Calu3 (cell line): Measurements from ENCODE around the gene KCTD20. TPM values are rescaled to one million over a fixed set of nuclear protein-coding genes. Genes with fewer than 3 reads are reported as not detected.

ENCODE experiments used
- BruUV-seq: library from RNA; stranded (reverse); fragments of 400-500 nt; replicated peaks from 2 replicates; lab custom pipeline; 2021; lab: Mats Ljungman, UMichigan
- CTCF ChIA-PET: fragments of 300-600 bp; sonication (Branson Sonifier 250); formaldehyde crosslinking; loops from one replicate; lab custom pipeline; 2022; ENCODE audit warnings: antibody characterized with exemption; lab: Charles Lee
- DNase-seq: peaks from one replicate; pipeline ENCODE4 v3.0.0; 2022
- H3K27ac Mint-ChIP-seq: one replicate; pipeline ENCODE4 v1.8.0; 2022; ENCODE audit warnings: mixed read lengths; ENCODE audit not compliant: unreplicated experiment
- H3K27me3 Mint-ChIP-seq: one replicate; pipeline ENCODE4 v1.8.0; 2022; ENCODE audit warnings: mixed read lengths; ENCODE audit not compliant: unreplicated experiment
- H3K36me3 Mint-ChIP-seq: one replicate; pipeline ENCODE4 v1.8.0; 2022; ENCODE audit warnings: mild to moderate bottlenecking, moderate library complexity, mixed read lengths; ENCODE audit not compliant: insufficient read depth, unreplicated experiment
- H3K4me1 Mint-ChIP-seq: one replicate; pipeline ENCODE4 v1.8.0; 2022; ENCODE audit warnings: mild to moderate bottlenecking, low read depth, mixed read lengths; ENCODE audit not compliant: unreplicated experiment
- H3K4me3 Mint-ChIP-seq: one replicate; pipeline ENCODE4 v1.8.0; 2022; ENCODE audit warnings: mild to moderate bottlenecking, low read depth, moderate library complexity, mixed read lengths; ENCODE audit not compliant: unreplicated experiment
- H3K9me3 Mint-ChIP-seq: one replicate; pipeline ENCODE4 v1.8.0; 2022; ENCODE audit warnings: low read depth, mixed read lengths; ENCODE audit not compliant: unreplicated experiment
- CTCF ChIP-seq: fragments of 200-600 bp; IDR thresholded peaks from one replicate; pipeline ENCODE4 v1.8.0; 2022; ENCODE audit warnings: antibody characterized with exemption; ENCODE audit not compliant: unreplicated experiment
- intact Hi-C: fragments of 100-400 bp; cut with micrococcal nuclease; formaldehyde crosslinking; loops from one replicate; pipeline ENCODE4 v1.10.0; 2022; ENCODE audit not compliant: unreplicated experiment
- total RNA-seq: library from RNA; stranded (reverse); gene quantifications from 2 replicates; pipeline ENCODE4 v1.2.3, GENCODE V29; 2022

The KCTD20 gene
- total RNA-seq, 1 experiment from 2014 or later = 45.1 TPM

- Mint-ChIP-seq H3K4me3 (no peak overlapping the region), H3K27me3 (no peaks in the 10 kb centered on the region), H3K9me3 (no peaks in the 10 kb centered on the region), H3K27ac (no peak overlapping the region), H3K36me3 (peaks cover 55% of the 10 kb centered on the region), H3K4me1 (peaks cover 27% of the 10 kb centered on the region)
- CTCF ChIA-PET = interaction anchor here (0.6 kb wide), 1 partner anchor 99 kb away, joined by 5 read pairs; no protein-coding TSS in a partner anchor
- TF ChIP-seq CTCF = no peak
- no peak for DNase-seq
- intact Hi-C loops = loop anchor here (2.0 kb wide), 1 partner anchor 15 kb away; no protein-coding TSS in a partner anchor
- BruUV-seq = no TSS peak
Measured at GRCh38 chr6:36515844-36516243, 73.0 kb downstream of the KCTD20 start.

GRCh38 chr6:36516559-36516958 is 73.8 kb downstream of the KCTD20 start:
- Mint-ChIP-seq H3K27me3 (no peaks in the 10 kb centered on the region), H3K4me1 (peaks cover 27% of the 10 kb centered on the region), H3K36me3 (peaks cover 49% of the 10 kb centered on the region), H3K27ac (no peak overlapping the region), H3K4me3 (no peak overlapping the region), H3K9me3 (no peaks in the 10 kb centered on the region)
- CTCF ChIA-PET = interaction anchor here (0.5 kb wide), 1 partner anchor 62 kb away, joined by 3 read pairs; no protein-coding TSS in a partner anchor
- intact Hi-C loops = no loop called here
- DNase-seq = no peak
- BruUV-seq = no TSS peak
- TF ChIP-seq CTCF = no peak

GRCh38 chr6:36516988-36517387 is 74.2 kb downstream of the KCTD20 start:
- BruUV-seq = no TSS peak
- TF ChIP-seq CTCF = no peak
- H3K9me3 Mint-ChIP-seq = no peaks in the 10 kb centered on the region

GRCh38 chr6:36517408-36517807 is 74.6 kb downstream of the KCTD20 start:
- Mint-ChIP-seq H3K9me3 (no peaks in the 10 kb centered on the region), H3K4me3 (no peak overlapping the region), H3K27ac (no peak overlapping the region), H3K36me3 (peaks cover 49% of the 10 kb centered on the region), H3K27me3 (no peaks in the 10 kb centered on the region), H3K4me1 (peaks cover 27% of the 10 kb centered on the region)
- no TSS peak for BruUV-seq
- DNase-seq = no peak
- intact Hi-C loops = no loop called here
- CTCF ChIA-PET = no interaction called here
- TF ChIP-seq CTCF = no peak

More at GRCh38 chr6:36516988-36517387, 74.2 kb downstream of the KCTD20 start:
- H3K4me3 Mint-ChIP-seq = no peak overlapping the region
- H3K4me1 Mint-ChIP-seq = peaks cover 27% of the 10 kb centered on the region
- no peak for DNase-seq
- H3K27me3 Mint-ChIP-seq = no peaks in the 10 kb centered on the region
- peaks cover 49% of the 10 kb centered on the region for H3K36me3 Mint-ChIP-seq
- no peak overlapping the region for H3K27ac Mint-ChIP-seq
- CTCF ChIA-PET = interaction anchor here (0.5 kb wide), 1 partner anchor 63 kb away, joined by 3 read pairs; no protein-coding TSS in a partner anchor
- intact Hi-C loops = no loop called here
